GM19397 (cell line): Measurements from ENCODE around the gene NCLN.
"Not testable (repeated sequence)": the region's sequence is repeated elsewhere in the genome, so short reads cannot be mapped to it uniquely, and the experiment has no call there.

ENCODE experiments used
- ATAC-seq: cut with Tn5 transposase; IDR thresholded peaks from one replicate; pipeline ENCODE4 v1.9.1; 2021; ENCODE audit warnings: mild to moderate bottlenecking, moderate library complexity; ENCODE audit not compliant: unreplicated experiment

NCLN gene

GRCh38 chr19:3185461-3186159 is at the start of gene NCLN:
Gene NCLN, plus strand, starts transcription at chr19:3185930. Its CDS starts 101 bp downstream, at chr19:3186031.
- ATAC-seq = peak; percentile 73

- ATAC-seq = no peak
Measured at GRCh38 chr19:3135961-3136683, 49.6 kb upstream of the NCLN start, which contains the start of gene GNA15. Gene GNA15, plus strand, starts transcription at chr19:3136033. Its CDS starts 418 bp downstream, at chr19:3136451.

- no peak for ATAC-seq
Measured at GRCh38 chr19:3136684-3137055, 49.1 kb upstream of the NCLN start.

- ATAC-seq = no peak
Measured at GRCh38 chr19:3137119-3137518, 48.6 kb upstream of the NCLN start.

- no peak for ATAC-seq
Measured at GRCh38 chr19:3138268-3138667, 47.5 kb upstream of the NCLN start.

GRCh38 chr19:3140667-3141038 is 45.1 kb upstream of the NCLN start:
- ATAC-seq = no peak

- ATAC-seq = no peak
Measured at GRCh38 chr19:3142292-3142670, 43.4 kb upstream of the NCLN start.

GRCh38 chr19:3142781-3143337 is 42.9 kb upstream of the NCLN start:
- ATAC-seq = no peak

- ATAC-seq = no peak
Measured at GRCh38 chr19:3145909-3146676, 39.6 kb upstream of the NCLN start.

GRCh38 chr19:3146677-3147100 is 39.0 kb upstream of the NCLN start:
- ATAC-seq = no peak

- no peak for ATAC-seq
Measured at GRCh38 chr19:3148503-3148902, 37.2 kb upstream of the NCLN start.

- no peak for ATAC-seq
Measured at GRCh38 chr19:3149089-3149488, 36.6 kb upstream of the NCLN start.

- ATAC-seq = no peak
Measured at GRCh38 chr19:3149526-3150505, 35.9 kb upstream of the NCLN start.

GRCh38 chr19:3150739-3151329 is 34.9 kb upstream of the NCLN start:
- ATAC-seq = no peak

- no peak for ATAC-seq
Measured at GRCh38 chr19:3151563-3152418, 33.9 kb upstream of the NCLN start.

GRCh38 chr19:3152419-3152780 is 33.3 kb upstream of the NCLN start:
- no peak for ATAC-seq

GRCh38 chr19:3153286-3154230 is 32.2 kb upstream of the NCLN start:
- ATAC-seq = no peak

GRCh38 chr19:3154447-3154846 is 31.3 kb upstream of the NCLN start:
- ATAC-seq = not testable (repeated sequence)
